ENCODE results near the gene RDH12. TPM values are rescaled to one million over a fixed set of nuclear protein-coding genes. Genes with fewer than 3 reads are reported as not detected.

RDH12 gene
- total and polyA plus RNA-seq, 4 donors, result 0.06 to 0.25 (median 0.22) TPM; not detected in 1

DNA sequence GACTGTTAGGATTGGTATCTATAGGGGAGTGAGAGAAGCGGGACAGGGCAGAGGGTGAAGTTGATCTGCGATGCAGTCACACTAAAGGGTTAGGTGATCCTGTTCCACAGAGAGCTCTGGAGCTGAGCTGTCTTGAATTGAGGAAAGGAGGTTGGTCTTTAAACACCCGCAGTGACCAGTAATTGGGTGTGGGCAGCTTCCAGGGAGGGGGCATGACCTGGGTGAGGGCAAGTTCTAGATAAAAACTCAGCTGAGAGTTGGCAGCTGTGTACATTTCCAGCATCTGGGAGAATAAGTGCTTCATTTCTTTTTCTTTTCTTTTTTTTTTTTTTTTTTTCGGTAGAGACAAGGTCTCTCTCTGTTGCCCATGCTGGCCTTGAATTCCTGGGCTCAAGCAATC lies 35.1 kb downstream of the RDH12 start:
- peaks cover 0 to 2% (median 0%) of the 10 kb centered on the region in 4 donors for H3K9me3 ChIP-seq (ENCODE audit: control insufficient read depth in 4 of 4, insufficient read depth in 3 of 4, low read length in 3 of 4)
- peaks cover 0 to 3% (median 0%) of the 10 kb centered on the region in 5 donors for H3K4me1 ChIP-seq (ENCODE audit: control insufficient read depth in 5 of 5, insufficient read depth in 5 of 5, low read length in 5 of 5)
- no peak for DNase-seq
- ATAC-seq (ENCODE audit: insufficient read depth, low FRiP score), result no peak
- H3K27me3 ChIP-seq (ENCODE audit: control insufficient read depth in 3 of 3, insufficient read depth in 3 of 3, low read length in 2 of 3), result no peaks in the 10 kb centered on the region
- no peak overlapping the region for H3K9ac ChIP-seq (ENCODE audit: insufficient read depth in 1 of 2, low read length in 2 of 2)
- TF ChIP-seq, protein P1, sequence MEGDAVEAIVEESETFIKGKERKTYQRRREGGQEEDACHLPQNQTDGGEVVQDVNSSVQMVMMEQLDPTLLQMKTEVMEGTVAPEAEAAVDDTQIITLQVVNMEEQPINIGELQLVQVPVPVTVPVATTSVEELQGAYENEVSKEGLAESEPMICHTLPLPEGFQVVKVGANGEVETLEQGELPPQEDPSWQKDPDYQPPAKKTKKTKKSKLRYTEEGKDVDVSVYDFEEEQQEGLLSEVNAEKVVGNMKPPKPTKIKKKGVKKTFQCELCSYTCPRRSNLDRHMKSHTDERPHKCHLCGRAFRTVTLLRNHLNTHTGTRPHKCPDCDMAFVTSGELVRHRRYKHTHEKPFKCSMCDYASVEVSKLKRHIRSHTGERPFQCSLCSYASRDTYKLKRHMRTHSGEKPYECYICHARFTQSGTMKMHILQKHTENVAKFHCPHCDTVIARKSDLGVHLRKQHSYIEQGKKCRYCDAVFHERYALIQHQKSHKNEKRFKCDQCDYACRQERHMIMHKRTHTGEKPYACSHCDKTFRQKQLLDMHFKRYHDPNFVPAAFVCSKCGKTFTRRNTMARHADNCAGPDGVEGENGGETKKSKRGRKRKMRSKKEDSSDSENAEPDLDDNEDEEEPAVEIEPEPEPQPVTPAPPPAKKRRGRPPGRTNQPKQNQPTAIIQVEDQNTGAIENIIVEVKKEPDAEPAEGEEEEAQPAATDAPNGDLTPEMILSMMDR (IDR thresholded peaks at IDR 0.05; ENCODE audit: control extremely low read depth, extremely low read depth), result no peak
- no peak overlapping the region for H3K4me3 ChIP-seq
- 87 to 96% methylated on average over 4 of the region's 4 CpGs for WGBS, 2 donors
- no peak overlapping the region for H3K27ac ChIP-seq (ENCODE audit: low read depth in 1 of 2, low read length in 1 of 2)
- H3K36me3 ChIP-seq (ENCODE audit: control insufficient read depth in 4 of 4, insufficient read depth in 4 of 4, low read length in 4 of 4), result no peaks in the 10 kb centered on the region

DNA sequence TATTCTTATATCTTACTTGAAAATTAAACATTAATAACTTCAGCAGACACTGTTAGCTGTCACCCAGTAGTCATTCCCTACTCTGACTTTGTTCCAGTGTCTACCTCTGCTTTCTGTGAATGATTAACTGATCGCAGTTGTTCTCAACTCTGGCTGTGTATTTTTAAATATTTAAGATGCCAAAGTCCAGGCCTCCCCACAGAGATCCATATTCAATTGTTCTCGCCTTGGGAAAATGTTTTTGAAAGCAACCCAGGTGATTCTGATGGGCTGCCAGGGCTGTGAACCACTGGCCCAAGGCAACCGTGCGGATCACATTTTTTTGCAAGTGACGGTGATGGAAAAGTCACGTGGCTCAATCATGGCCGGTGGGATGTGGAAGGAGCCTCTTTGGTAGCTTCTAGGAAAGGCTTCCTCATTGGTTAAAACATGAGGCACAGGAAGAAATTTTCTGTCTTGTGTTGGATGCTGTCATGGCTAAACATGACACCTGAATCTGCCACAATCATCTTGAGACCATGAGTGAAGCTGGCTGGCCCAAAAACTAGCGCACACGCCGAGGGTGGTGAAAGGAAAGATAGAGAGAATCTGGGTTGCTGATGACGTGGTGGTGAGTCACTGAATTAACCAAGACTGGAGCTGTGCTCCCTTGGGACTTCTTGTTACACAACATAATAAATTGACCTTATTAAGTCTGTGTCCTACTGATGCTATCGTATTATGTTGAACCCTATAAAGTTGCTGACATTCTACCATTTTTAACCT lies 37.2 kb downstream of the RDH12 start:
- Histone ChIP-seq H3K27me3 (ENCODE audit: control insufficient read depth in 3 of 3, insufficient read depth in 3 of 3, low read length in 2 of 3) (no peaks in the 10 kb centered on the region), H3K9ac (ENCODE audit: insufficient read depth in 1 of 2, low read length in 2 of 2) (no peak overlapping the region), H3K4me3 (no peak overlapping the region), H3K36me3 (ENCODE audit: control insufficient read depth in 4 of 4, insufficient read depth in 4 of 4, low read length in 4 of 4) (no peaks in the 10 kb centered on the region), H3K4me1 (ENCODE audit: control insufficient read depth in 5 of 5, insufficient read depth in 5 of 5, low read length in 5 of 5) (peaks cover 0 to 3% (median 0%) of the 10 kb centered on the region in 5 donors), H3K9me3 (ENCODE audit: control insufficient read depth in 4 of 4, insufficient read depth in 3 of 4, low read length in 3 of 4) (peaks cover 0 to 2% (median 0%) of the 10 kb centered on the region in 4 donors), H3K27ac (ENCODE audit: low read depth in 1 of 2, low read length in 1 of 2) (no peak overlapping the region)
- TF ChIP-seq, protein P1 (IDR thresholded peaks at IDR 0.05; ENCODE audit: control extremely low read depth, extremely low read depth), result no peak
- no peak for ATAC-seq (ENCODE audit: insufficient read depth, low FRiP score)
- WGBS, 2 donors, result 73 to 80% methylated on average over 12 of the region's 12 CpGs
- no peak for DNase-seq

DNA sequence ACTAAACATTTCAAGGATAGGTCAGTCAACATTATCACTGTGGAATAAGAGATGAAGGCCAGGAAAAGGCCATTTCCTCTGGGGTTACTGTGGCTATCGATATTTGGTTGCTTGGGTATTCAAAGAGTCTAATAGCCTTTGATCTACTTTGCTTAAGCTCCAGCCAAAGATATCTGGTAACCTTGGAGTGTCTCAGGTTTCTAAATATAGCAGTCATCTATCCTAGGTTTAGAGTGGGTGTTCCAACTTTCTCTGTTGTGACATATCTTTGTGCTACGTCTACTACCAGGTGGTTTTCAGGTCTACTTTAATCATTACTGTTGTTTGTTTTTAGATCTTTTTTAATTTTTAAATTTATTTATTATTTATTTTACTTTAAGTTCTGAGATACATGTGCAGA lies 42.4 kb downstream of the RDH12 start:
- TF ChIP-seq, protein P1 (IDR thresholded peaks at IDR 0.05; ENCODE audit: control extremely low read depth, extremely low read depth), result no peak
- 60 to 63% methylated on average over 2 of the region's 2 CpGs for WGBS, 2 donors
- Histone ChIP-seq H3K27ac (ENCODE audit: low read depth in 1 of 2, low read length in 1 of 2) (no peak overlapping the region), H3K36me3 (ENCODE audit: control insufficient read depth in 4 of 4, insufficient read depth in 4 of 4, low read length in 4 of 4) (peaks cover 0 to 14% (median 5%) of the 10 kb centered on the region in 4 donors), H3K27me3 (ENCODE audit: control insufficient read depth in 3 of 3, insufficient read depth in 3 of 3, low read length in 2 of 3) (no peaks in the 10 kb centered on the region), H3K4me1 (ENCODE audit: control insufficient read depth in 5 of 5, insufficient read depth in 5 of 5, low read length in 5 of 5) (no peaks in the 10 kb centered on the region), H3K9me3 (ENCODE audit: control insufficient read depth in 4 of 4, insufficient read depth in 3 of 4, low read length in 3 of 4) (no peaks in the 10 kb centered on the region), H3K9ac (ENCODE audit: insufficient read depth in 1 of 2, low read length in 2 of 2) (no peak overlapping the region), H3K4me3 (no peak overlapping the region)
- no peak for ATAC-seq (ENCODE audit: insufficient read depth, low FRiP score)
- DNase-seq, result no peak

All from lung (tissue), 12 donors.